GM12878 (cell line): Measurements from ENCODE around the gene THSD8. TPM values are rescaled to one million over a fixed set of nuclear protein-coding genes. Genes with fewer than 3 reads are reported as not detected.

ENCODE experiments used
- ASH2L ChIP-seq: fragments of 300-600, 200-600 bp; sonication (generic); IDR thresholded peaks from 2 replicates; pipeline ENCODE4 v1.6.1; 2017; ENCODE audit warnings: low read depth, mild to moderate bottlenecking, borderline replicate concordance
- CREM ChIP-seq: IDR thresholded peaks from 2 replicates; pipeline ENCODE4 v1.6.1; 2014; ENCODE audit warnings: antibody characterized with exemption, low read depth
- E2F8 ChIP-seq: fragments of 450-650 bp; IDR thresholded peaks from 2 replicates; pipeline ENCODE4 v1.6.1; 2018; ENCODE audit warnings: mild to moderate bottlenecking, low read depth, moderate library complexity; ENCODE audit not compliant: partially characterized antibody
- ESRRA ChIP-seq: IDR thresholded peaks from 2 replicates; pipeline ENCODE4 v1.6.1; 2012; ENCODE audit warnings: mild to moderate bottlenecking, low read length, improper control_type of control experiment
- EZH2 ChIP-seq: IDR thresholded peaks from 2 replicates; pipeline ENCODE4 v1.6.1; 2012; ENCODE audit warnings: low read depth, mild to moderate bottlenecking, control low read depth, inconsistent platforms, low read length, borderline replicate concordance; ENCODE audit not compliant: control insufficient read depth
- HDAC2 ChIP-seq: fragments of 200-600 bp; sonication (generic); IDR thresholded peaks from 2 replicates; pipeline ENCODE4 v1.6.1; 2017
- IKZF1 ChIP-seq: fragments of 450-650 bp; conservative IDR thresholded peaks from 2 replicates; pipeline ENCODE4 v1.6.1; 2017; ENCODE audit warnings: antibody characterized with exemption, mild to moderate bottlenecking
- MEF2B ChIP-seq: fragments of 450-650 bp; IDR thresholded peaks from 2 replicates; pipeline ENCODE4 v1.6.1; 2018; ENCODE audit warnings: mild to moderate bottlenecking, moderate library complexity; ENCODE audit not compliant: partially characterized antibody, poor library complexity, severe bottlenecking
- NR2C1 ChIP-seq: fragments of 450-650 bp; IDR thresholded peaks from 2 replicates; pipeline ENCODE4 v1.6.1; 2017; ENCODE audit warnings: antibody characterized with exemption, mild to moderate bottlenecking, moderate library complexity
- NRF1 ChIP-seq: conservative IDR thresholded peaks from 2 replicates; pipeline ENCODE4 v1.6.1; 2011; ENCODE audit warnings: mild to moderate bottlenecking, low read depth, low read length, improper control_type of control experiment
- PAX5 ChIP-seq: IDR thresholded peaks from 2 replicates; pipeline ENCODE4 v1.6.1; 2011; ENCODE audit warnings: low read depth, low read length, borderline replicate concordance
- RELB ChIP-seq: fragments of 450-650 bp; IDR thresholded peaks from 2 replicates; pipeline ENCODE4 v1.6.1; 2017; ENCODE audit warnings: low read depth, mild to moderate bottlenecking, moderate library complexity
- SREBF1 ChIP-seq: IDR thresholded peaks from 2 replicates; pipeline ENCODE4 v1.6.1; 2012; ENCODE audit warnings: mild to moderate bottlenecking, low read length
- USF2 ChIP-seq: IDR thresholded peaks from 2 replicates; pipeline ENCODE4 v1.6.1; 2011; ENCODE audit warnings: low read depth, low read length, improper control_type of control experiment, borderline replicate concordance
- ZNF217 ChIP-seq: fragments of 450-650 bp; IDR thresholded peaks from 2 replicates; pipeline ENCODE4 v1.6.1; 2017; ENCODE audit warnings: antibody characterized with exemption, mild to moderate bottlenecking
- ZNF687 ChIP-seq: fragments of 450-650 bp; IDR thresholded peaks from 2 replicates; pipeline ENCODE4 v1.6.1; 2017; ENCODE audit warnings: mild to moderate bottlenecking, moderate library complexity
- polyA plus RNA-seq, 11 experiments: library from polyadenylated mRNA; depleted of rRNA in 4 of 11; unstranded in 6 of 11; stranded (reverse) in 5 of 11; fragments of >200 nt; fragmentation: Nextera tagmentation in 4 of 11; fragmentation: Illumina TruSeq in 1 of 11; extraction: Ambion mirVana in 4 of 11; extraction: Trizol in 1 of 11; gene quantifications; 1 replicate in 1 of 11; 2 replicates in 10 of 11; pipeline versions ENCODE4 v1.2.1 to v1.2.3, GENCODE V29; 2011 to 2016; ENCODE audit warnings: inconsistent platforms in 2 of 11, missing spikeins in 2 of 11, low read depth in 1 of 11
- total RNA-seq, 4 experiments: library from RNA; depleted of rRNA in 3 of 4; stranded (reverse); fragments of >200 nt in 3 of 4; fragmentation: Illumina TruSeq in 1 of 4; extraction: Trizol in 1 of 4; gene quantifications; 2 replicates each; pipeline versions ENCODE4 v1.2.1 to v1.2.3, GENCODE V29; 2013 to 2021
- TF ChIP-seq, protein P1 (sequence below): fragments of 450-650 bp; IDR thresholded peaks from 2 replicates; pipeline ENCODE4 v1.6.1; 2014; ENCODE audit warnings: mild to moderate bottlenecking
- TF ChIP-seq, protein P2 (sequence below): IDR thresholded peaks from 2 replicates; pipeline ENCODE4 v1.6.1; 2012; ENCODE audit warnings: low read depth, low read length, improper control_type of control experiment

Gene THSD8
- total and polyA plus RNA-seq, 10 of the 15 experiments (the other 5 are each of a cell fraction or from before 2014, with no cell fraction given): 0.24 to 32.3 (median 21.3) TPM; not detected in 2

- TF ChIP-seq, protein P1, sequence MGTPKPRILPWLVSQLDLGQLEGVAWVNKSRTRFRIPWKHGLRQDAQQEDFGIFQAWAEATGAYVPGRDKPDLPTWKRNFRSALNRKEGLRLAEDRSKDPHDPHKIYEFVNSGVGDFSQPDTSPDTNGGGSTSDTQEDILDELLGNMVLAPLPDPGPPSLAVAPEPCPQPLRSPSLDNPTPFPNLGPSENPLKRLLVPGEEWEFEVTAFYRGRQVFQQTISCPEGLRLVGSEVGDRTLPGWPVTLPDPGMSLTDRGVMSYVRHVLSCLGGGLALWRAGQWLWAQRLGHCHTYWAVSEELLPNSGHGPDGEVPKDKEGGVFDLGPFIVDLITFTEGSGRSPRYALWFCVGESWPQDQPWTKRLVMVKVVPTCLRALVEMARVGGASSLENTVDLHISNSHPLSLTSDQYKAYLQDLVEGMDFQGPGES: no peak
- TF ChIP-seq NR2C1: peak; percentile 36; the same call in 1 of the 2 replicates
- TF ChIP-seq SREBF1: peak; percentile 96
- 0 out of 2 replicates have a peak, but pooled peaks have one; percentile 50 for TF ChIP-seq ESRRA
- TF ChIP-seq USF2: no peak
- TF ChIP-seq ASH2L: no peak
- TF ChIP-seq, protein P2, sequence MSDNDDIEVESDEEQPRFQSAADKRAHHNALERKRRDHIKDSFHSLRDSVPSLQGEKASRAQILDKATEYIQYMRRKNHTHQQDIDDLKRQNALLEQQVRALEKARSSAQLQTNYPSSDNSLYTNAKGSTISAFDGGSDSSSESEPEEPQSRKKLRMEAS: no peak; the same call in 1 of the 2 replicates
- TF ChIP-seq E2F8: peak; percentile 70
- no peak for TF ChIP-seq ZNF217
- TF ChIP-seq ZNF687: no peak
- no peak for TF ChIP-seq HDAC2
- peak; percentile 37; the same call in 1 of the 2 replicates for TF ChIP-seq CREM
- TF ChIP-seq EZH2: no peak
- no peak; the same call in 1 of the 2 replicates for TF ChIP-seq PAX5
- peak; percentile 77 for TF ChIP-seq MEF2B
- TF ChIP-seq IKZF1: peak; percentile 97
- no peak; the same call in 1 of the 2 replicates for TF ChIP-seq NRF1
- peak; percentile 87 for TF ChIP-seq RELB
Observed at GRCh38 chr19:12789904-12790619, 11.8 kb upstream of the THSD8 start (continued).
